Measurements from ENCODE around the gene LY6G5C. TPM values are rescaled to one million over a fixed set of nuclear protein-coding genes. Genes with fewer than 3 reads are reported as not detected.
A peak's percentile ranks its signal among the peaks of the same experiment; 100 is the strongest.

The LY6G5C gene
- total and polyA plus RNA-seq, 2 of the 13 experiments (the other 11 are each of a cell fraction or from before 2014, with no cell fraction given): 0.33 to 0.55 TPM

DNA sequence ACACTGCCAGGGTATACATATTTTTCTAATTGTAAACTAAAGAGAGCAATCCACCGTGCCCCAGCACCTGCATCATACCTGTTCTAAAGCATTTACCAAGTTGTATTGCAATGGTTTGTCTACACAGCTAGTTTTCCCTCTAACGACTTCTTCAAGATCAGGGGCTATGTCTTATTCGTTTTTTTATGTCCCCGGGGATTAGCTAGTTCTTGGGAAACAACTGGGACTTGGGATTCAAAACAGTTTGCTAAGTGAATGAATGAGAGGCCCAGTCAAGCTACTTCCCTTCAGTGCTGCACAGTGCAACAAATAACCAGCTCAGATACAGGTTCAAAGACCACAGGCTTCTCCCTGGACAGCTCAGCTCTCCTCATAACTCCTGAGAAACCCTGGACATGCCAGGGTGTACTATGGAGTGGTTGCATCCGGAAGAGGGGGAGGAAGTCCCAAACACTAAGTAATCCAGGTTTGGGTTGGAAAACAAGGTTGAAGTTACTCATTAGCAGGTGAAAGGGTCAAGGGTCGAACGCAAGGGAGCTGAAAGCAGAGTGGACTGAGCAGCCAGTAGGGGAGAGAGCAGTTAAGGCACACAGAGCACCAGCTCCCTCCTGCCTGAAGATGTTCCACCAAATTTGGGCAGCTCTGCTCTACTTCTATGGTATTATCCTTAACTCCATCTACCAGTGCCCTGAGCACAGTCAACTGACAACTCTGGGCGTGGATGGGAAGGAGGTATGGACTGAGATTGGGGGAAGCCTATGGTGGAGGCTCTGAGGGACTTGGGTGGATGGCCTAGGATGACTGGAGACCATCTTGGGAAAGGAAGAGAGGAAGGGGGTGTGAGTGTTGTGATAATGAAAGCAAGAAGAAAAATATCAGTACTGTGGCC lies 25.3 kb downstream of the LY6G5C start, which contains the start of gene APOM (continued):
- TF ChIP-seq ZNF501 (CRISPR knock-in tag; IDR thresholded peaks at IDR 0.05) (peak; percentile 88), ZNF124 (CRISPR knock-in tag; IDR thresholded peaks at IDR 0.05) (peak; percentile 87), SALL1 (CRISPR knock-in tag; IDR thresholded peaks at IDR 0.05) (peak; percentile 97), KLF15 (CRISPR knock-in tag; IDR thresholded peaks at IDR 0.05; ENCODE audit: borderline replicate concordance) (no peak; the same call in 1 of the 2 replicates), RNF2 (conservative IDR thresholded peaks at IDR 0.05; ENCODE audit: low read depth) (0 out of 2 replicates have a peak, but pooled peaks have one; percentile 17), PRMT3 (CRISPR knock-in tag; IDR thresholded peaks at IDR 0.05; ENCODE audit: borderline replicate concordance, low read depth) (peak; percentile 81; the same call in 1 of the 2 replicates), YY1 (IDR thresholded peaks at IDR 0.05; ENCODE audit: insufficient read depth, insufficient replicate concordance, low read depth, low read length) (no peak), SIN3A (IDR thresholded peaks at IDR 0.05; ENCODE audit: borderline replicate concordance, low read depth, low read length) (peak; percentile 91), MYC (CRISPR knock-in tag; IDR thresholded peaks at IDR 0.05; ENCODE audit: borderline replicate concordance) (peak; percentile 81), RAD51 (IDR thresholded peaks at IDR 0.05; ENCODE audit: borderline replicate concordance) (no peak), MED8 (CRISPR knock-in tag; IDR thresholded peaks at IDR 0.05; ENCODE audit: insufficient replicate concordance) (peak; percentile 93), ZNF558 (CRISPR knock-in tag; IDR thresholded peaks at IDR 0.05; ENCODE audit: borderline replicate concordance) (no peak; the same call in 1 of the 2 replicates), BRD4 (CRISPR knock-in tag; IDR thresholded peaks at IDR 0.05) (peak; percentile 96), DMAP1 (CRISPR knock-in tag; IDR thresholded peaks at IDR 0.05) (peak; percentile 79), PCBP2 (optimal IDR thresholded peaks at IDR 0.05; ENCODE audit: low read depth, low read length, poor library complexity, severe bottlenecking) (no peak), TP53 (CRISPR knock-in tag; conservative IDR thresholded peaks at IDR 0.05) (peak; percentile 50; the same call in 1 of the 2 replicates), SMYD3 (CRISPR knock-in tag; IDR thresholded peaks at IDR 0.05) (peak; percentile 96), FOXK2 (IDR thresholded peaks at IDR 0.05) (peak; percentile 97), ZNF205 (CRISPR knock-in tag; IDR thresholded peaks at IDR 0.05) (peak; percentile 91)
- TF ChIP-seq, protein P1, sequence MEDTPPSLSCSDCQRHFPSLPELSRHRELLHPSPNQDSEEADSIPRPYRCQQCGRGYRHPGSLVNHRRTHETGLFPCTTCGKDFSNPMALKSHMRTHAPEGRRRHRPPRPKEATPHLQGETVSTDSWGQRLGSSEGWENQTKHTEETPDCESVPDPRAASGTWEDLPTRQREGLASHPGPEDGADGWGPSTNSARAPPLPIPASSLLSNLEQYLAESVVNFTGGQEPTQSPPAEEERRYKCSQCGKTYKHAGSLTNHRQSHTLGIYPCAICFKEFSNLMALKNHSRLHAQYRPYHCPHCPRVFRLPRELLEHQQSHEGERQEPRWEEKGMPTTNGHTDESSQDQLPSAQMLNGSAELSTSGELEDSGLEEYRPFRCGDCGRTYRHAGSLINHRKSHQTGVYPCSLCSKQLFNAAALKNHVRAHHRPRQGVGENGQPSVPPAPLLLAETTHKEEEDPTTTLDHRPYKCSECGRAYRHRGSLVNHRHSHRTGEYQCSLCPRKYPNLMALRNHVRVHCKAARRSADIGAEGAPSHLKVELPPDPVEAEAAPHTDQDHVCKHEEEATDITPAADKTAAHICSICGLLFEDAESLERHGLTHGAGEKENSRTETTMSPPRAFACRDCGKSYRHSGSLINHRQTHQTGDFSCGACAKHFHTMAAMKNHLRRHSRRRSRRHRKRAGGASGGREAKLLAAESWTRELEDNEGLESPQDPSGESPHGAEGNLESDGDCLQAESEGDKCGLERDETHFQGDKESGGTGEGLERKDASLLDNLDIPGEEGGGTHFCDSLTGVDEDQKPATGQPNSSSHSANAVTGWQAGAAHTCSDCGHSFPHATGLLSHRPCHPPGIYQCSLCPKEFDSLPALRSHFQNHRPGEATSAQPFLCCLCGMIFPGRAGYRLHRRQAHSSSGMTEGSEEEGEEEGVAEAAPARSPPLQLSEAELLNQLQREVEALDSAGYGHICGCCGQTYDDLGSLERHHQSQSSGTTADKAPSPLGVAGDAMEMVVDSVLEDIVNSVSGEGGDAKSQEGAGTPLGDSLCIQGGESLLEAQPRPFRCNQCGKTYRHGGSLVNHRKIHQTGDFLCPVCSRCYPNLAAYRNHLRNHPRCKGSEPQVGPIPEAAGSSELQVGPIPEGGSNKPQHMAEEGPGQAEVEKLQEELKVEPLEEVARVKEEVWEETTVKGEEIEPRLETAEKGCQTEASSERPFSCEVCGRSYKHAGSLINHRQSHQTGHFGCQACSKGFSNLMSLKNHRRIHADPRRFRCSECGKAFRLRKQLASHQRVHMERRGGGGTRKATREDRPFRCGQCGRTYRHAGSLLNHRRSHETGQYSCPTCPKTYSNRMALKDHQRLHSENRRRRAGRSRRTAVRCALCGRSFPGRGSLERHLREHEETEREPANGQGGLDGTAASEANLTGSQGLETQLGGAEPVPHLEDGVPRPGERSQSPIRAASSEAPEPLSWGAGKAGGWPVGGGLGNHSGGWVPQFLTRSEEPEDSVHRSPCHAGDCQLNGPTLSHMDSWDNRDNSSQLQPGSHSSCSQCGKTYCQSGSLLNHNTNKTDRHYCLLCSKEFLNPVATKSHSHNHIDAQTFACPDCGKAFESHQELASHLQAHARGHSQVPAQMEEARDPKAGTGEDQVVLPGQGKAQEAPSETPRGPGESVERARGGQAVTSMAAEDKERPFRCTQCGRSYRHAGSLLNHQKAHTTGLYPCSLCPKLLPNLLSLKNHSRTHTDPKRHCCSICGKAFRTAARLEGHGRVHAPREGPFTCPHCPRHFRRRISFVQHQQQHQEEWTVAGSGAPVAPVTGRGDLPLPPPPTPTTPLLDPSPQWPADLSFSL (CRISPR knock-in tag; IDR thresholded peaks at IDR 0.05): no peak
